Trophoblast cell (in vitro differentiated cells and primary cell): ENCODE results near the gene TMEM270.

Source experiments
- DNase-seq, 2 donors: peaks; one replicate each; pipeline ENCODE4 v3.0.0-alpha.2; 2016
- H2AFZ ChIP-seq: 2 replicates; pipeline ENCODE4 v1.6.1; 2013; ENCODE audit warnings: low read length, moderate library complexity, mild to moderate bottlenecking; ENCODE audit not compliant: insufficient read depth, poor library complexity
- H2AK5ac ChIP-seq: 2 replicates; pipeline ENCODE4 v1.6.1; 2013; ENCODE audit warnings: mild to moderate bottlenecking, low read length
- H2BK120ac ChIP-seq: 2 replicates; pipeline ENCODE4 v1.6.1; 2013; ENCODE audit warnings: low read length, mild to moderate bottlenecking, moderate library complexity; ENCODE audit not compliant: insufficient read depth, poor library complexity
- H2BK12ac ChIP-seq: 2 replicates; pipeline ENCODE4 v1.6.1; 2013; ENCODE audit warnings: mild to moderate bottlenecking, low read length, moderate library complexity
- H2BK5ac ChIP-seq: 2 replicates; pipeline ENCODE4 v1.6.1; 2013; ENCODE audit warnings: low read length, low read depth, moderate library complexity, mild to moderate bottlenecking; ENCODE audit not compliant: poor library complexity
- H3K14ac ChIP-seq: 2 replicates; pipeline ENCODE4 v1.6.1; 2013; ENCODE audit warnings: mild to moderate bottlenecking, low read length
- H3K18ac ChIP-seq: 2 replicates; pipeline ENCODE4 v1.6.1; 2013; ENCODE audit warnings: mild to moderate bottlenecking, low read length
- H3K23ac ChIP-seq: 2 replicates; pipeline ENCODE4 v1.6.1; 2013; ENCODE audit warnings: low read length
- H3K27ac ChIP-seq: 2 replicates; pipeline ENCODE4 v1.5.1; 2013; ENCODE audit warnings: low read depth, mild to moderate bottlenecking, inconsistent platforms, low read length, moderate library complexity
- H3K27me3 ChIP-seq: 2 replicates; pipeline ENCODE4 v1.6.1; 2013; ENCODE audit warnings: inconsistent platforms, mild to moderate bottlenecking, low read length, moderate library complexity; ENCODE audit not compliant: insufficient read depth
- H3K36me3 ChIP-seq, 2 experiments: 1 replicate in 1 of 2; 2 replicates in 1 of 2; pipeline ENCODE4 v1.6.1; 2013; ENCODE audit warnings: low read length in 2 of 2, mild to moderate bottlenecking in 2 of 2, moderate library complexity in 1 of 2; ENCODE audit not compliant: insufficient read depth in 2 of 2, control insufficient read depth in 1 of 2
- H3K4ac ChIP-seq: 2 replicates; pipeline ENCODE4 v1.6.1; 2013; ENCODE audit warnings: low read depth, mild to moderate bottlenecking, low read length, moderate library complexity
- H3K4me1 ChIP-seq, 2 experiments: 1 replicate in 1 of 2; 2 replicates in 1 of 2; pipeline ENCODE4 v1.6.1; 2013; ENCODE audit warnings: low read length in 2 of 2, mild to moderate bottlenecking in 2 of 2, moderate library complexity in 1 of 2; ENCODE audit not compliant: insufficient read depth in 2 of 2, control insufficient read depth in 1 of 2
- H3K4me2 ChIP-seq: 2 replicates; pipeline ENCODE4 v1.6.1; 2013; ENCODE audit warnings: inconsistent platforms, mild to moderate bottlenecking, low read length, moderate library complexity
- H3K4me3 ChIP-seq: 2 replicates; pipeline ENCODE4 v1.5.1; 2013; ENCODE audit warnings: mild to moderate bottlenecking, low read depth, low read length, inconsistent platforms
- H3K79me1 ChIP-seq: one replicate; pipeline ENCODE4 v1.6.1; 2013; ENCODE audit warnings: low read length
- H3K79me2 ChIP-seq: 2 replicates; pipeline ENCODE4 v1.6.1; 2013; ENCODE audit warnings: low read length, mild to moderate bottlenecking; ENCODE audit not compliant: control insufficient read depth, insufficient read depth, poor library complexity
- H3K9ac ChIP-seq: 2 replicates; pipeline ENCODE4 v1.6.1; 2013; ENCODE audit warnings: mild to moderate bottlenecking, low read length
- H3K9me3 ChIP-seq: 2 replicates; pipeline ENCODE4 v1.6.1; 2013; ENCODE audit warnings: low read depth, mild to moderate bottlenecking, control low read depth, inconsistent platforms, low read length; ENCODE audit not compliant: insufficient read depth
- H4K12ac ChIP-seq: 2 replicates; pipeline ENCODE4 v1.6.1; 2013; ENCODE audit warnings: low read depth, mild to moderate bottlenecking, low read length, moderate library complexity
- H4K8ac ChIP-seq: 2 replicates; pipeline ENCODE4 v1.6.1; 2013; ENCODE audit warnings: low read depth, mild to moderate bottlenecking, low read length, moderate library complexity
- H4K91ac ChIP-seq: one replicate; pipeline ENCODE4 v1.6.1; 2013; ENCODE audit warnings: low read depth, mild to moderate bottlenecking, low read length, moderate library complexity
- WGBS: extraction: QIAGEN DNeasy Blood & Tissue Kit; methylation state at CpG from one replicate; pipeline ENCODE4 v1.1.7; 2013; ENCODE audit warnings: missing lambda C conversion rate; ENCODE audit not compliant: insufficient read length, insufficient coverage; ENCODE audit errors: extremely low coverage; 5-methylcytosine and 5-hydroxymethylcytosine counted together

Gene TMEM270

DNA sequence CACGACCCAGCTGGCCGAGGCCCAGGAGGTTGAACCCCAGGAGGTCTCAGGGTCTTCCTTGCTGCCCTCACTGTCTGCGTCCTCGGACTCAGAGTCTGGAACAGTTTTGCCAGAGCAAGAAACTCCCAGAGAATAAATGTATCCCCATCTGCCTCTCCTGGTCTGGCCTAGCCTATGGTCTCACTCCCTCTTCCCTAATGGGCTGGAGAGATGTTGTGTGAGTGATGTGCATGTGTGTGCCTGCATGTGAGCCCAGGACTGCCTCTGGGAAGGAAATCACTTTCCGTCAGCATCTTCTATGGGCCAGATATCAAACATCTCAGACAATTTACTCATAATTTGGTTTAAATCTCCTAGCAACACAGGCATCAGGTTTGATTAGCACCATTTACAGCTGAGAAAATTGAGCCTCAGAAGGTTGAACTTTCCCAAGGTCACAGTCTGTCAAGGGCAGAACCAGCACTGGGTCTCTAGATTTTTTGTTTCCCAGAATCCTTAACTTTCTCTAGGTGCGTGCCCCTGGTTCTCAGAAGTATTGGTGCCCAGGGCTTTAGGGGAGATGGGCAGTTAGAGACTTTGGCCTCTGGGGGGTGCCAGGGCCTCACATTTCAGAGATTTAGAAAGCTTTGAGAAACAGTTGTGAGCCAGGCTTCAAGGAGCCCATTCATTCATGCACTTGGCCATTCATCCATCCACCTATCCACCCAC lies 4.9 kb downstream of the TMEM270 start:
- Histone ChIP-seq H3K79me1 (no peaks in the 10 kb centered on the region), H3K79me2 (no peaks in the 10 kb centered on the region), H3K9ac (no peak overlapping the region), H3K36me3 (no peaks in the 10 kb centered on the region), H3K4me1 (no peaks in the 10 kb centered on the region), H3K27me3 (no peaks in the 10 kb centered on the region), H3K23ac (no peak overlapping the region), H3K4me3 (peak overlapping the region; percentile 37), H3K9me3 (peaks cover 2% of the 10 kb centered on the region), H2AK5ac (no peak overlapping the region), H3K4ac (no peak overlapping the region), H2AFZ (no peak overlapping the region), H3K18ac (no peak overlapping the region), H4K91ac (no peak overlapping the region), H2BK120ac (no peak overlapping the region), H2BK5ac (no peak overlapping the region), H2BK12ac (no peak overlapping the region), H3K27ac (no peak overlapping the region), H3K14ac (no peak overlapping the region), H4K8ac (no peak overlapping the region), H4K12ac (no peak overlapping the region), H3K4me2 (no peak overlapping the region)
- peak; percentile 44 to 63 for DNase-seq
- no CpG with 5 or more reads among the region's 6 CpGs for WGBS

DNA sequence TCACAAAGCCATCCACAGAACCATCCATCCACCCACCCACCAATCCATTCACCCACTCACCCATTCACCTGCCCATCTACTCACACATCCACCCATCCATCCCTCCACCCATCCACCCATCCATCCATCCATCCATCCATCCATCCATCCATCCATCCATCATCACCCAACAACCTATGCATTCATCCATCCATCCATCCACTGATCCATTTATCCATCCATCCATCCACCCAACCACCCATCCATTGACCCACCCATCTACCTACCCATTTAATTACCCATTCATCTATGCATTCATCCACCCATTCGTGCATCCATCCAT lies 5.4 kb downstream of the TMEM270 start:
- DNase-seq: no peak
- Histone ChIP-seq H2BK120ac (no peak overlapping the region), H2AFZ (no peak overlapping the region), H3K27ac (no peak overlapping the region), H2AK5ac (no peak overlapping the region), H3K14ac (no peak overlapping the region), H2BK12ac (no peak overlapping the region), H3K79me2 (no peaks in the 10 kb centered on the region), H4K12ac (no peak overlapping the region), H3K79me1 (no peaks in the 10 kb centered on the region), H3K9ac (no peak overlapping the region), H3K27me3 (no peaks in the 10 kb centered on the region), H3K4ac (no peak overlapping the region), H3K18ac (no peak overlapping the region), H3K4me3 (no peak overlapping the region), H2BK5ac (no peak overlapping the region), H3K4me2 (no peak overlapping the region), H4K91ac (no peak overlapping the region), H3K9me3 (peaks cover 2% of the 10 kb centered on the region), H3K23ac (no peak overlapping the region), H3K4me1 (no peaks in the 10 kb centered on the region), H3K36me3 (no peaks in the 10 kb centered on the region), H4K8ac (no peak overlapping the region)
- no CpG with 5 or more reads among the region's 1 CpG for WGBS

DNA sequence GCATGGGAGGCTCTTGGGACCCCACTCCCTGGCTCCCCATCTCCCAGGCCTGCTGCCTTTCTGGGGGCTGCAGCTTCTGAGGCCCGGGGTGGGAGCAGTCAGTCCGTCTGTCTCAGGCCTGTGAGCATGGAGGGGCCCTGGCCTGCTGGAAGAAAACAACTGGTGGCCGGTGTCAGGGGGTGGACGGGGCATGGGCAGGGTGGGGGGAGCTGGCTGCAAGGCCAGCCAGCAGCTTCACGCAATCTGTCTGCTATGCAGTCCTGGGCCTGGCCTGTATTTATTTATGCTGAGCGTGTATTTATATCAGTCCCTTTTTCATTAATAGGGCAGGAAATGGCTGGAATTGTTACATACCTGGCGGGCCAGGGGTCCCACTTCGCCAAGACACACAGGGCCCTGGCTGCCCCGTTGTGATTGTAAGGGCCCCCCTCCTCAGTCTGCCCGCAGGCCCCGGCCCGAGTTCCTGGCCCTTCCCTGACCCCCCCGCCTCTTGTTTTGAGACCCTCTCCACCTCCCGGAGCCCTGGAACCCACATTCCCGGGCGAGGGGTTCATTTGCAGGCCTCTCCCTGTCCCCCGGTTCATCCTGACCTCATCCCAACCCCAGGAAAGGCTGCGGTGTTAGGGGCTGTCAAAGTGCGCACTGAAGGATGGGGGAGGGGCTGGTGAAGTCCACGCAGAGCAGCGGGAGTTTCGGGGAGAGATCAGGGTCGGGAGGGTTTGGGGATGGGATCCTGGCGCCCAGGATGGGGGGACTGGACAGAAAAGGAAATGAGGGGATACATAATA lies 8.2 kb downstream of the TMEM270 start:
- no peak overlapping the region for H3K27ac ChIP-seq
- no peaks in the 10 kb centered on the region for H3K79me1 ChIP-seq
- H2BK120ac ChIP-seq: no peak overlapping the region
- no peak overlapping the region for H3K4me3 ChIP-seq
- no peak overlapping the region for H2BK5ac ChIP-seq
- no peak overlapping the region for H3K23ac ChIP-seq
- H3K4me1 ChIP-seq: no peaks in the 10 kb centered on the region
- H4K91ac ChIP-seq: no peak overlapping the region
- H3K14ac ChIP-seq: no peak overlapping the region
- H2AK5ac ChIP-seq: no peak overlapping the region
- DNase-seq: no peak
- no peak overlapping the region for H2BK12ac ChIP-seq
- H4K12ac ChIP-seq: no peak overlapping the region
- no peak overlapping the region for H3K18ac ChIP-seq
- no peaks in the 10 kb centered on the region for H3K27me3 ChIP-seq
- H2AFZ ChIP-seq: no peak overlapping the region
- H4K8ac ChIP-seq: no peak overlapping the region
- H3K9me3 ChIP-seq: peaks cover 6% of the 10 kb centered on the region
- WGBS: no CpG with 5 or more reads among the region's 24 CpGs
- H3K4ac ChIP-seq: no peak overlapping the region
- no peaks in the 10 kb centered on the region for H3K36me3 ChIP-seq
- H3K9ac ChIP-seq: no peak overlapping the region
- no peaks in the 10 kb centered on the region for H3K79me2 ChIP-seq
- no peak overlapping the region for H3K4me2 ChIP-seq

DNA sequence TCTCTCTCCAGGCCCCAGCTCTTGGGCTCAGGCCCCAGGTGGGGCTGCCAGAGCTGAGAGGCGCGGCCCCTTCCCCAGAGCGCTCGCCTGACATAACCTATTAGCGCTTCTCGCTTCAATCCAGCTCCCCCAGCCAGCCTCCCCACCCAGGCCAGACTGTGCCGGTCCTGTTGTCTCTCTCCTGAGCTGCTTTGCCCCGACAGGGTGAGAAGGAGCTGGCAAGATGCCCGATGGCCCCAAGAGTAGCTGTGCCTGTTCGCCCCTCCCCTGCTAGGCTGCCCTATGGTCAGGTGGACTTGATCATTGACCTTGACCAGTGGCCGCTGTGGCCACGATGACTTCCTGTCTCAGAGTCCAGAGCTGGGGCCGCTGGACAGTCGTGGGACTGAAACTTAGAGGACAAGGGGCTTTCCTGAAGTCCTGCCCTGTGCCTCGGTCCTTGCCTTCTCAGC lies 9.1 kb downstream of the TMEM270 start:
- H3K4me1 ChIP-seq: no peaks in the 10 kb centered on the region
- H3K27ac ChIP-seq: no peak overlapping the region
- no peak overlapping the region for H3K4ac ChIP-seq
- H3K14ac ChIP-seq: no peak overlapping the region
- no peaks in the 10 kb centered on the region for H3K79me1 ChIP-seq
- no peaks in the 10 kb centered on the region for H3K27me3 ChIP-seq
- H4K91ac ChIP-seq: no peak overlapping the region
- peaks cover 6% of the 10 kb centered on the region for H3K9me3 ChIP-seq
- H2BK120ac ChIP-seq: no peak overlapping the region
- no peak for DNase-seq
- H3K36me3 ChIP-seq: no peaks in the 10 kb centered on the region
- H3K18ac ChIP-seq: no peak overlapping the region
- H3K4me2 ChIP-seq: no peak overlapping the region
- no peak overlapping the region for H3K23ac ChIP-seq
- no peak overlapping the region for H3K9ac ChIP-seq
- no peak overlapping the region for H4K12ac ChIP-seq
- peak overlapping the region; percentile 23 for H2AFZ ChIP-seq
- no peaks in the 10 kb centered on the region for H3K79me2 ChIP-seq
- no CpG with 5 or more reads among the region's 15 CpGs for WGBS
- H2BK5ac ChIP-seq: no peak overlapping the region
- no peak overlapping the region for H2BK12ac ChIP-seq
- H3K4me3 ChIP-seq: no peak overlapping the region
- H4K8ac ChIP-seq: no peak overlapping the region
- no peak overlapping the region for H2AK5ac ChIP-seq
